ENCODE data around the gene TMEM200B. TPM values are rescaled to one million over a fixed set of nuclear protein-coding genes. Genes with fewer than 3 reads are reported as not detected.

The TMEM200B gene
- polyA plus RNA-seq, 1 experiment = 18.8 TPM

GRCh38 chr1:29123053-29123886 is 433 bp downstream of the TMEM200B start:
- ChIA-PET POLR2A (interaction anchor here (0.5 kb wide), 1 partner anchor 151 kb away, joined by 4 read pairs; no protein-coding TSS in a partner anchor), CTCF (interaction anchor here (0.6 to 2.9 kb wide), 7 partner anchors 10 to 90 kb away, joined by 3 to 16 read pairs (median 8); no protein-coding TSS in a partner anchor)
- Histone ChIP-seq H3K4me3 (ENCODE audit: low read depth, low read length) (peak overlapping the region; percentile 79), H3K36me3 (ENCODE audit: control insufficient read depth, insufficient read depth, low read length) (peaks cover 7% of the 10 kb centered on the region), H3K27me3 (ENCODE audit: control insufficient read depth, insufficient read depth, low read length) (0 out of 2 replicates have a peak, but pooled peaks cover 2% of the 10 kb centered on the region)
- no peak for TF ChIP-seq CTCF (IDR thresholded peaks at IDR 0.05; ENCODE audit: insufficient read depth, low read depth, low read length)
- DNase-seq (ENCODE audit: low read depth) = no peak

GRCh38 chr1:29122682-29123052 is 1.0 kb downstream of the TMEM200B start:
- peak; percentile 32 for DNase-seq (ENCODE audit: low read depth)
- no peaks in the 10 kb centered on the region for H3K27me3 ChIP-seq (ENCODE audit: control insufficient read depth, insufficient read depth, low read length)
- H3K36me3 ChIP-seq (ENCODE audit: control insufficient read depth, insufficient read depth, low read length) = peaks cover 7% of the 10 kb centered on the region
- H3K4me3 ChIP-seq (ENCODE audit: low read depth, low read length) = peak overlapping the region; percentile 79
- ChIA-PET CTCF (interaction anchor here (0.6 to 2.9 kb wide), 6 partner anchors 10 to 242 kb away, joined by 3 to 16 read pairs (median 9); no protein-coding TSS in a partner anchor), POLR2A (interaction anchor here (0.6 kb wide), 3 partner anchors 59 to 241 kb away, joined by 3 to 4 read pairs (median 3); partner anchors contain the start of gene SRSF4)
- no peak for TF ChIP-seq CTCF (IDR thresholded peaks at IDR 0.05; ENCODE audit: insufficient read depth, low read depth, low read length)

- ChIA-PET CTCF (interaction anchor here (0.6 to 2.9 kb wide), 14 partner anchors 9 to 242 kb away, joined by 3 to 16 read pairs (median 4); partner anchors contain the start of gene SRSF4), POLR2A (interaction anchor here (0.6 kb wide), 3 partner anchors 60 to 240 kb away, joined by 3 to 4 read pairs (median 3); partner anchors contain the start of gene SRSF4)
- TF ChIP-seq CTCF (IDR thresholded peaks at IDR 0.05; ENCODE audit: insufficient read depth, low read depth, low read length) = no peak
- Histone ChIP-seq H3K4me3 (ENCODE audit: low read depth, low read length) (peak overlapping the region; percentile 79), H3K36me3 (ENCODE audit: control insufficient read depth, insufficient read depth, low read length) (peaks cover 7% of the 10 kb centered on the region), H3K27me3 (ENCODE audit: control insufficient read depth, insufficient read depth, low read length) (no peaks in the 10 kb centered on the region)
- DNase-seq (ENCODE audit: low read depth) = no peak
Measured at GRCh38 chr1:29121936-29122681, 1.6 kb downstream of the TMEM200B start.

- Histone ChIP-seq H3K4me3 (ENCODE audit: low read depth, low read length) (peak overlapping the region; percentile 79), H3K36me3 (ENCODE audit: control insufficient read depth, insufficient read depth, low read length) (peaks cover 7% of the 10 kb centered on the region), H3K27me3 (ENCODE audit: control insufficient read depth, insufficient read depth, low read length) (no peaks in the 10 kb centered on the region)
- no peak for TF ChIP-seq CTCF (IDR thresholded peaks at IDR 0.05; ENCODE audit: insufficient read depth, low read depth, low read length)
- no peak for DNase-seq (ENCODE audit: low read depth)
- POLR2A ChIA-PET = no interaction called here
- CTCF ChIA-PET = interaction anchor here (0.7 to 2.9 kb wide), 13 partner anchors 9 to 239 kb away, joined by 3 to 12 read pairs (median 4); partner anchors contain the start of gene SRSF4
Measured at GRCh38 chr1:29121516-29121935, 2.2 kb downstream of the TMEM200B start.
